HG02840 (cell line): ENCODE results near the gene TNP1.

Experiments
- ATAC-seq: cut with Tn5 transposase; IDR thresholded peaks from one replicate; pipeline ENCODE4 v1.9.1; 2021; ENCODE audit warnings: mild to moderate bottlenecking, moderate library complexity, moderate number of reproducible peaks; ENCODE audit not compliant: unreplicated experiment, low FRiP score

TNP1 gene

GRCh38 chr2:216877085-216877484, 17.2 kb upstream of the TNP1 start:
- no peak for ATAC-seq

- no peak for ATAC-seq
These were observed 16.0 kb upstream of the TNP1 start for GRCh38 chr2:216875862-216876261.

- ATAC-seq: no peak
These were observed 13.7 kb upstream of the TNP1 start for GRCh38 chr2:216873573-216873972.

GRCh38 chr2:216872624-216873023, 12.8 kb upstream of the TNP1 start:
- no peak for ATAC-seq

- ATAC-seq: no peak
These were observed 12.2 kb upstream of the TNP1 start for GRCh38 chr2:216872040-216872439.

- no peak for ATAC-seq
These were observed 11.6 kb upstream of the TNP1 start for GRCh38 chr2:216871333-216871934.

GRCh38 chr2:216870508-216871332, 10.9 kb upstream of the TNP1 start:
- no peak for ATAC-seq

- no peak for ATAC-seq
These were observed 6.7 kb upstream of the TNP1 start for GRCh38 chr2:216866515-216867095.

- no peak for ATAC-seq
These were observed 5.8 kb upstream of the TNP1 start for GRCh38 chr2:216865658-216866057.

GRCh38 chr2:216863946-216864345, 4.1 kb upstream of the TNP1 start:
- no peak for ATAC-seq

GRCh38 chr2:216862628-216863398, 2.9 kb upstream of the TNP1 start:
- no peak for ATAC-seq

- no peak for ATAC-seq
These were observed 718 bp upstream of the TNP1 start for GRCh38 chr2:216860426-216861137.

GRCh38 chr2:216858312-216858711, 1.6 kb downstream of the TNP1 start:
- no peak for ATAC-seq

- ATAC-seq: no peak
These were observed 2.7 kb downstream of the TNP1 start for GRCh38 chr2:216857131-216857550.

- ATAC-seq: no peak
These were observed 3.3 kb downstream of the TNP1 start for GRCh38 chr2:216856406-216857065.

- no peak for ATAC-seq
These were observed 4.3 kb downstream of the TNP1 start for GRCh38 chr2:216855605-216856004.

GRCh38 chr2:216855079-216855478, 4.8 kb downstream of the TNP1 start:
- ATAC-seq: no peak

GRCh38 chr2:216851486-216852090, 8.3 kb downstream of the TNP1 start:
- ATAC-seq: no peak

- no peak for ATAC-seq
These were observed 9.1 kb downstream of the TNP1 start for GRCh38 chr2:216850665-216851322.
